Keratinocyte (primary cell): ENCODE results near the gene ANKS1B. TPM values are rescaled to one million over a fixed set of nuclear protein-coding genes. Genes with fewer than 3 reads are reported as not detected.

Experiments
- DNase-seq: peaks from one replicate; pipeline ENCODE4 v3.0.0-alpha.2; 2011; ENCODE audit warnings: low read depth, missing footprints, low spot score
- FAIRE-seq: peaks from 2 replicates; lab custom pipeline; 2011; peaks lifted over from hg19 to GRCh38; lab: Jason Lieb, UNC
- H2AFZ ChIP-seq: 2 replicates; pipeline ENCODE4 v1.6.0; 2012; ENCODE audit warnings: low read length, control low read depth, inconsistent platforms; ENCODE audit not compliant: control insufficient read depth
- H3K27ac ChIP-seq: 2 replicates; pipeline ENCODE4 v1.5.1; 2011; ENCODE audit warnings: low read length; ENCODE audit not compliant: control insufficient read depth, insufficient read depth
- H3K27me3 ChIP-seq: 3 replicates; pipeline ENCODE4 v1.6.0; 2011; ENCODE audit warnings: low read length; ENCODE audit not compliant: control insufficient read depth, insufficient read depth; ENCODE audit errors: extremely low read depth
- H3K36me3 ChIP-seq, 2 experiments: 2 replicates in 1 of 2; 3 replicates in 1 of 2; pipeline ENCODE4 v1.5.1; 2011; ENCODE audit warnings: low read length in 2 of 2, mild to moderate bottlenecking in 1 of 2; ENCODE audit not compliant: control insufficient read depth in 2 of 2, insufficient read depth in 2 of 2; ENCODE audit errors: extremely low read depth in 1 of 2
- H3K4me1 ChIP-seq: 3 replicates; pipeline ENCODE4 v1.5.1; 2011; ENCODE audit warnings: low read length; ENCODE audit not compliant: control insufficient read depth, insufficient read depth; ENCODE audit errors: extremely low read depth
- H3K4me2 ChIP-seq: 3 replicates; pipeline ENCODE4 v1.6.0; 2011; ENCODE audit warnings: low read depth, low read length; ENCODE audit not compliant: control insufficient read depth, insufficient read depth; ENCODE audit errors: extremely low read depth
- H3K4me3 ChIP-seq, 3 experiments: fragments of 200-600 bp in 1 of 3; sonication (generic) in 1 of 3; 2 replicates in 2 of 3; 3 replicates in 1 of 3; pipeline ENCODE4 v1.5.1; 2011 to 2016; ENCODE audit warnings: low read length in 3 of 3, mild to moderate bottlenecking in 3 of 3, control low read depth in 2 of 3, inconsistent platforms in 1 of 3, low read depth in 1 of 3, mixed read lengths in 1 of 3, mixed run types in 1 of 3, moderate library complexity in 1 of 3; ENCODE audit not compliant: control insufficient read depth in 2 of 3, insufficient read depth in 2 of 3; ENCODE audit errors: extremely low read depth in 1 of 3
- H3K79me2 ChIP-seq: 2 replicates; pipeline ENCODE4 v1.6.0; 2012; ENCODE audit warnings: low read length; ENCODE audit not compliant: control insufficient read depth, insufficient read depth
- H3K9ac ChIP-seq: 3 replicates; pipeline ENCODE4 v1.6.0; 2011; ENCODE audit warnings: low read length; ENCODE audit not compliant: control insufficient read depth, insufficient read depth; ENCODE audit errors: extremely low read depth
- H3K9me1 ChIP-seq: 3 replicates; pipeline ENCODE4 v1.6.0; 2011; ENCODE audit warnings: low read length; ENCODE audit not compliant: control insufficient read depth, insufficient read depth; ENCODE audit errors: extremely low read depth
- H3K9me3 ChIP-seq: 2 replicates; pipeline ENCODE4 v1.5.1; 2012; ENCODE audit warnings: low read depth, low read length; ENCODE audit not compliant: control insufficient read depth
- H4K20me1 ChIP-seq: 3 replicates; pipeline ENCODE4 v1.6.0; 2011; ENCODE audit warnings: low read length; ENCODE audit not compliant: control insufficient read depth, insufficient read depth; ENCODE audit errors: extremely low read depth
- EZH2 ChIP-seq: IDR thresholded peaks from one replicate; pipeline ENCODE4 v1.6.1; 2012; ENCODE audit warnings: inconsistent platforms, mild to moderate bottlenecking, low read length, moderate library complexity
- dilution Hi-C: fragments of 300-500 bp; cut with MboI; formaldehyde crosslinking; loops from one replicate; pipeline ENCODE4 v1.7.0; 2020; ENCODE audit warnings: low sequenced_read_pairs; ENCODE audit not compliant: extremely low pct_ligation_motif_present
- polyA plus RNA-seq, 5 experiments: library from polyadenylated mRNA; depleted of rRNA in 3 of 5; stranded (reverse) in 3 of 5; stranded (forward) in 1 of 5; unstranded in 1 of 5; fragments of >200 nt; gene quantifications; 1 replicate in 1 of 5; 2 replicates in 3 of 5; 3 replicates in 1 of 5; pipeline versions ENCODE4 v1.2.1 to v1.2.3, GENCODE V29; 2011 to 2012; ENCODE audit warnings: missing spikeins in 2 of 5, low read depth in 1 of 5, low replicate concordance in 1 of 5
- TF ChIP-seq, protein P1 (sequence below), 3 experiments: IDR thresholded peaks in 1 of 3; conservative IDR thresholded peaks in 1 of 3; optimal IDR thresholded peaks in 1 of 3; 2 replicates in 2 of 3; 3 replicates in 1 of 3; pipeline versions ENCODE3 to v1.5.1; 2011; ENCODE audit warnings: low read length in 3 of 3, mild to moderate bottlenecking in 3 of 3, moderate library complexity in 2 of 3, control low read depth in 1 of 3, inconsistent platforms in 1 of 3; ENCODE audit not compliant: insufficient read depth in 2 of 3; ENCODE audit errors: extremely low read depth in 1 of 3

ANKS1B gene
- polyA plus RNA-seq, 1 donor (not counting 4 experiments of a cell fraction or from before 2014, with no cell fraction given), result not detected

DNA sequence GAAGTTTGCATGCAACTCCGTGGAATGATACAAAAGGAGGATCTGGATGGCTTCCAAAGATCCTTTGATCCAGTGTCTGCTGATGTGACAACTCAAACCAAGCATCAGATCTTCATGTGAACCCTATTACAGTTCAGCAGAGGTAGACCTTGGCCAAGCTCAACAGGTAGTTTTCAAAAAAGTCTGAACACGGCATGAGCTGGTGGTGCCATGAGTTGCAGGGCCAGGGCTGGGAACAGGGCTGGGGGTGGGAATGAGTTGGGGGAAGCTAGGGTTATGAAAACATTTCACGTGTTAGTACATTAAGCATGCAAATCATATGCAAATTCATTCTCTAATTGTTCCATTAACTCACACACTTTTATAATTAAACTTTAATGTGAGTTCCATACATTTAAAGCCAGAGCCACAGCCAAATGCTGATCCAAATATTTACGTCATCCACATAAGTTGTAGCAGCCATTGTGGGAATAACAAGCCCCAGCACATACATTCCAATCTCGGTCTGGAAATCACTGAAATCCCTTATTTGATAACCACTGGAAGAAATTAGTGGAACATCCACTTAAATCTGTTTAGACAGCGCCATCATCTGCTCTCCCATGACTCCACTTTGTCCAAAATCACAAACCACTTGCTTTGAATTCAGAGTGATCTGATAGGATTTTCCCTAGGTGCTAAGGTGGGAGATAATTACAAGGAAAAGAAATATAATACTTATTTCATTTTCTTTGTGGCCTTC lies 1181.1 kb downstream of the ANKS1B start:
- no peak overlapping the region for H3K4me3 ChIP-seq
- H3K27me3 ChIP-seq, result no peaks in the 10 kb centered on the region
- H3K9me3 ChIP-seq, result no peaks in the 10 kb centered on the region
- TF ChIP-seq, protein P1, sequence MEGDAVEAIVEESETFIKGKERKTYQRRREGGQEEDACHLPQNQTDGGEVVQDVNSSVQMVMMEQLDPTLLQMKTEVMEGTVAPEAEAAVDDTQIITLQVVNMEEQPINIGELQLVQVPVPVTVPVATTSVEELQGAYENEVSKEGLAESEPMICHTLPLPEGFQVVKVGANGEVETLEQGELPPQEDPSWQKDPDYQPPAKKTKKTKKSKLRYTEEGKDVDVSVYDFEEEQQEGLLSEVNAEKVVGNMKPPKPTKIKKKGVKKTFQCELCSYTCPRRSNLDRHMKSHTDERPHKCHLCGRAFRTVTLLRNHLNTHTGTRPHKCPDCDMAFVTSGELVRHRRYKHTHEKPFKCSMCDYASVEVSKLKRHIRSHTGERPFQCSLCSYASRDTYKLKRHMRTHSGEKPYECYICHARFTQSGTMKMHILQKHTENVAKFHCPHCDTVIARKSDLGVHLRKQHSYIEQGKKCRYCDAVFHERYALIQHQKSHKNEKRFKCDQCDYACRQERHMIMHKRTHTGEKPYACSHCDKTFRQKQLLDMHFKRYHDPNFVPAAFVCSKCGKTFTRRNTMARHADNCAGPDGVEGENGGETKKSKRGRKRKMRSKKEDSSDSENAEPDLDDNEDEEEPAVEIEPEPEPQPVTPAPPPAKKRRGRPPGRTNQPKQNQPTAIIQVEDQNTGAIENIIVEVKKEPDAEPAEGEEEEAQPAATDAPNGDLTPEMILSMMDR (optimal IDR thresholded peaks at IDR 0.05 in 1 of 3, IDR thresholded peaks at IDR 0.05 in 1 of 3, conservative IDR thresholded peaks at IDR 0.05 in 1 of 3; ENCODE audit: extremely low read depth in 1 of 3, insufficient read depth in 2 of 3, low read length in 3 of 3), result no peak
- TF ChIP-seq EZH2, result no peak
- no peak overlapping the region for H2AFZ ChIP-seq
- no peak for DNase-seq
- H3K4me1 ChIP-seq, result no peaks in the 10 kb centered on the region
- no peak overlapping the region for H3K27ac ChIP-seq
- no peak for FAIRE-seq
- H3K79me2 ChIP-seq, result no peaks in the 10 kb centered on the region
- no peak overlapping the region for H3K4me2 ChIP-seq
- dilution Hi-C loops, result no loop called here
- no peaks in the 10 kb centered on the region for H3K36me3 ChIP-seq
- no peak overlapping the region for H3K9ac ChIP-seq
- no peaks in the 10 kb centered on the region for H4K20me1 ChIP-seq
- no peaks in the 10 kb centered on the region for H3K9me1 ChIP-seq

DNA sequence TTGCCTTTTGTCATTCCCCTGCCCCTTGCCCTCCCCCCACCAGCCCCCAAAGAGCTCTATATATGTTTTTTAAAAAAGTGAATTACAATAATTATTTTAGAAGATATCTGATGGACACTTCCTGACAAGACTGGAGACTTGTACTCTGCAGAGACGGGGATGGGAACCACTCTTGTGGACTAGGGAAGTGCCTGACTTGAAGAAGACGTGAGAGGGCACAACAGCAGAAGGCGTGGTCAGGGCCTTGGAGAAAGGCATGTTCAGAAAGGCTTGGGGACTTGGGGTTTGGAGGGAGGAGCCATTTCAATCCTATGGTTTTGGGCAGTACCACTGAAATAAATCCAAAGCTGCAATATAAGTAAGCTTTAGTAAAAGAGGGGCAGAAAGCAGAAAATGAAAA lies 1184.9 kb downstream of the ANKS1B start:
- H3K9me3 ChIP-seq, result no peaks in the 10 kb centered on the region
- TF ChIP-seq, protein P1 (optimal IDR thresholded peaks at IDR 0.05 in 1 of 3, IDR thresholded peaks at IDR 0.05 in 1 of 3, conservative IDR thresholded peaks at IDR 0.05 in 1 of 3; ENCODE audit: extremely low read depth in 1 of 3, insufficient read depth in 2 of 3, low read length in 3 of 3), result no peak
- no peak for TF ChIP-seq EZH2
- no peaks in the 10 kb centered on the region for H4K20me1 ChIP-seq
- H3K79me2 ChIP-seq, result no peaks in the 10 kb centered on the region
- no peak overlapping the region for H3K27ac ChIP-seq
- DNase-seq, result no peak
- no peak overlapping the region for H3K4me2 ChIP-seq
- dilution Hi-C loops, result no loop called here
- no peaks in the 10 kb centered on the region for H3K9me1 ChIP-seq
- H3K36me3 ChIP-seq, result no peaks in the 10 kb centered on the region
- FAIRE-seq, result no peak
- no peak overlapping the region for H2AFZ ChIP-seq
- no peaks in the 10 kb centered on the region for H3K27me3 ChIP-seq
- no peak overlapping the region for H3K9ac ChIP-seq
- no peak overlapping the region for H3K4me3 ChIP-seq
- H3K4me1 ChIP-seq, result no peaks in the 10 kb centered on the region
